GM23338 (cell line): ENCODE measurements around the gene CFAP74. TPM values are rescaled to one million over a fixed set of nuclear protein-coding genes. Genes with fewer than 3 reads are reported as not detected.

Experiments used
- ATAC-seq: fragments of 200-7000 bp; cut with Tn5 transposase; 3 replicates; pipeline ENCODE4 v1.9.1; 2020
- DNase-seq: peaks from one replicate; pipeline ENCODE4 v3.0.0-alpha.2; 2015; ENCODE audit warnings: low spot score
- H2AFZ ChIP-seq: fragments of 200-600 bp; sonication (generic); 2 replicates; pipeline ENCODE4 v1.8.0; 2016; ENCODE audit warnings: antibody characterized with exemption, mild to moderate bottlenecking, moderate library complexity
- H3F3A ChIP-seq: fragments of 200-600 bp; sonication (generic); replicated peaks from 2 replicates; pipeline ENCODE4 v1.8.0; 2017; ENCODE audit warnings: antibody characterized with exemption, mixed run types, low read depth
- H3K27ac ChIP-seq: fragments of 200-600 bp; sonication (generic); 2 replicates; pipeline ENCODE4 v1.6.1; 2016; ENCODE audit warnings: low read depth
- H3K27me3 ChIP-seq: fragments of 200-600 bp; sonication (generic); 2 replicates; pipeline ENCODE4 v1.8.0; 2016; ENCODE audit warnings: mild to moderate bottlenecking, mixed run types, moderate library complexity; ENCODE audit not compliant: insufficient read depth
- H3K36me3 ChIP-seq: fragments of 200-600 bp; sonication (generic); 2 replicates; pipeline ENCODE4 v1.8.0; 2016; ENCODE audit warnings: mild to moderate bottlenecking; ENCODE audit not compliant: insufficient read depth
- H3K4me1 ChIP-seq: fragments of 200-600 bp; sonication (generic); 2 replicates; pipeline ENCODE4 v1.8.0; 2016; ENCODE audit warnings: mild to moderate bottlenecking, moderate library complexity; ENCODE audit not compliant: insufficient read depth
- H3K4me2 ChIP-seq: fragments of 200-600 bp; sonication (generic); 2 replicates; pipeline ENCODE4 v1.7.1; 2017; ENCODE audit warnings: mixed run types
- H3K4me3 ChIP-seq: fragments of 200-600 bp; sonication (generic); 2 replicates; pipeline ENCODE4 v1.6.1; 2016; ENCODE audit warnings: mixed run types
- H3K79me2 ChIP-seq: fragments of 200-600 bp; sonication (generic); replicated peaks from 2 replicates; pipeline ENCODE4 v1.8.0; 2017; ENCODE audit warnings: mild to moderate bottlenecking; ENCODE audit not compliant: insufficient read depth
- H3K9me2 ChIP-seq: fragments of 200-600 bp; sonication (generic); 2 replicates; pipeline ENCODE4 v1.8.0; 2017; ENCODE audit not compliant: insufficient read depth
- H4K20me1 ChIP-seq: fragments of 200-600 bp; sonication (generic); replicated peaks from 2 replicates; pipeline ENCODE4 v1.8.0; 2017; ENCODE audit warnings: mild to moderate bottlenecking; ENCODE audit not compliant: insufficient read depth
- H3K27ac Mint-ChIP-seq: 2 replicates; pipeline ENCODE4 v1.8.0; 2020; ENCODE audit warnings: inconsistent platforms, mild to moderate bottlenecking, moderate library complexity, mixed read lengths
- H3K27me3 Mint-ChIP-seq: 3 replicates; pipeline ENCODE4 v1.8.0; 2022; ENCODE audit warnings: low read depth, mild to moderate bottlenecking, moderate library complexity, mixed read lengths, inconsistent platforms; ENCODE audit not compliant: insufficient read depth, poor library complexity
- H3K36me3 Mint-ChIP-seq: 3 replicates; pipeline ENCODE4 v1.8.0; 2021; ENCODE audit warnings: low read depth, mild to moderate bottlenecking, inconsistent platforms, moderate library complexity, mixed read lengths
- H3K4me1 Mint-ChIP-seq: 3 replicates; pipeline ENCODE4 v1.8.0; 2020; ENCODE audit warnings: mild to moderate bottlenecking, inconsistent platforms, mixed read lengths
- H3K4me3 Mint-ChIP-seq: 3 replicates; pipeline ENCODE4 v1.8.0; 2021; ENCODE audit warnings: moderate library complexity, mild to moderate bottlenecking, inconsistent platforms, mixed read lengths
- H3K9me3 Mint-ChIP-seq: 3 replicates; pipeline ENCODE4 v1.8.0; 2020; ENCODE audit warnings: moderate library complexity, mild to moderate bottlenecking, inconsistent platforms, mixed read lengths
- CREB1 ChIP-seq: fragments of 250-450 bp; sonication (Bioruptor Pico); IDR thresholded peaks from 2 replicates; pipeline ENCODE4 v1.5.0; 2020; ENCODE audit warnings: low read depth, mild to moderate bottlenecking, moderate library complexity
- EZH2 ChIP-seq: fragments of 200-600 bp; sonication (generic); IDR thresholded peaks from one replicate; pipeline ENCODE4 v1.8.0; 2017; ENCODE audit warnings: antibody characterized with exemption, mild to moderate bottlenecking, low read depth; ENCODE audit not compliant: unreplicated experiment
- EZH2phosphoT487 ChIP-seq: fragments of 200-600 bp; sonication (generic); IDR thresholded peaks from one replicate; pipeline ENCODE4 v1.8.1; 2018; ENCODE audit warnings: antibody characterized with exemption; ENCODE audit not compliant: unreplicated experiment
- NANOG ChIP-seq: IDR thresholded peaks from 2 replicates; pipeline ENCODE4 v1.6.1; 2016; ENCODE audit warnings: antibody characterized with exemption, borderline replicate concordance
- POLR2AphosphoS5 ChIP-seq: IDR thresholded peaks from 2 replicates; pipeline ENCODE4 v1.6.1; 2016; ENCODE audit warnings: antibody characterized with exemption, low read depth
- STAT1 ChIP-seq: IDR thresholded peaks from one replicate; pipeline ENCODE4 v1.6.1; 2016; ENCODE audit warnings: antibody characterized with exemption; ENCODE audit not compliant: unreplicated experiment
- ZNF331 ChIP-seq: fragments of 250-450 bp; sonication (Bioruptor Pico); IDR thresholded peaks from 2 replicates; pipeline ENCODE4 v1.5.0; 2020; ENCODE audit warnings: low read depth, mild to moderate bottlenecking, moderate library complexity
- polyA plus RNA-seq: library from polyadenylated mRNA; unstranded; fragments of >200 nt; fragmentation: Nextera tagmentation; extraction: Ambion mirVana; gene quantifications from 2 replicates; pipeline ENCODE4 v1.2.1, GENCODE V29; 2016
- total RNA-seq: library from RNA; depleted of rRNA; stranded (reverse); fragments of >200 nt; shearing (Covaris generic); gene quantifications from 2 replicates; pipeline ENCODE4 v1.2.3, GENCODE V29; 2014
- TF ChIP-seq, protein P1 (sequence below): fragments of 250-450 bp; sonication (Bioruptor Pico); IDR thresholded peaks from 2 replicates; pipeline ENCODE4 v1.5.0; 2020; ENCODE audit warnings: mild to moderate bottlenecking, moderate library complexity
- TF ChIP-seq, protein P2 (sequence below), 2 experiments: fragments of 200-600 bp in 1 of 2; sonication (generic) in 1 of 2; conservative IDR thresholded peaks; 2 replicates each; pipeline versions ENCODE4 v1.5.1 to v1.6.1; 2016 to 2017; ENCODE audit warnings: antibody characterized with exemption in 2 of 2, low read depth in 2 of 2, mild to moderate bottlenecking in 2 of 2, moderate library complexity in 1 of 2

The CFAP74 gene
- total and polyA plus RNA-seq, 2 experiments from 2014 or later: 0.21 TPM; not detected in 1

DNA sequence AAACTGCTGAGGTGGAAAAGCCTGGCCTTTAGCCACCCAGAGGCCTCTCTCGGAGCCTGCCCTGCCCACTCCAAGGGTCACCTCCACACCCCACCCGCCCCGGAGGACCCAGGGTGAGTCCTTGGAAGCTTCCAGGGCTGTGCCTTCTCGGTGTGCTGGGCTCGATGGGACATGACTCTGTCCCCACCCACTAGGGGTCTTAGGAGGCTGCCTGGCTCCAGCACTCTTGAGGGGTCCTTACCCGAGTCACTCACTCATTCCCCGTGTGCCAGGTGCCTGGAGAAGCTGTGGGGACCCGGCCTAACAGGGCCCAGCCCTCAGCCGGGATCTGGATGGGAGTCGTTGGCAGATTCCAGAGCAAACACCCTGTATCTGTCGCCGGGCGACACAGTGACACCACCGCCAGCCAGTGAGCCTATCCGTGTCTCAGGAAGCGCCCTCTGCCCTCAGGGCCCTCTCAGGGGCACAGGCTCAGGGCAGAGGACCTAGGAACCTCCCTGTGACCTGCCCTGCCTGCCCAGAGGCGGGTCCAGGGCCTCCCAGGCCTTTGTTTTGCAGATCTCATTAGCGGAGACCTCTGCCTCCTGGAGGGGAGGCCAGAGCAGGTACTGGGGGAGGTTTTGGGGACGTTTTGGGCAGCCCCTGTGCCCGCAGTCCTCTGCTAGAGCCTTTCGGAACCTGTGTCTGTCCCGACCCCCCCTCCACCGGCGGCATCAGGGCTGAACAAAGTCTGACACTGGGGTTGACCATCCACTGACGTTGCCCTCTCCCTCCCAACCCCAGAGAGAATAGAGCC, 43.6 kb upstream of the CFAP74 start:
- H3K36me3 ChIP-seq: no peaks in the 10 kb centered on the region
- TF ChIP-seq NANOG: no peak
- H2AFZ ChIP-seq: peak overlapping the region; percentile 90
- DNase-seq (peak; percentile 33), ATAC-seq (peak; percentile 8)
- no peak overlapping the region for H3K27ac ChIP-seq
- peaks cover 13% of the 10 kb centered on the region for H4K20me1 ChIP-seq
- peaks cover 29% of the 10 kb centered on the region for H3K27me3 Mint-ChIP-seq
- H3K9me3 Mint-ChIP-seq: no peaks in the 10 kb centered on the region; the same call in 2 of the 3 replicates
- H3K79me2 ChIP-seq: peaks cover 12% of the 10 kb centered on the region
- H3K27ac Mint-ChIP-seq: no peak overlapping the region
- H3K4me2 ChIP-seq: peak overlapping the region; percentile 73
- H3F3A ChIP-seq: peaks cover 18% of the 10 kb centered on the region
- peak overlapping the region; percentile 26; the same call in 1 of the 2 replicates for H3K4me3 ChIP-seq
- no peaks in the 10 kb centered on the region for H3K9me2 ChIP-seq
- H3K36me3 Mint-ChIP-seq: peaks cover 2% of the 10 kb centered on the region; the same call in 1 of the 3 replicates
- peaks cover 19% of the 10 kb centered on the region for H3K4me1 Mint-ChIP-seq
- H3K27me3 ChIP-seq: no peaks in the 10 kb centered on the region
- H3K4me1 ChIP-seq: peaks cover 25% of the 10 kb centered on the region; the same call in 1 of the 2 replicates
- peak overlapping the region; percentile 52; the same call in 2 of the 3 replicates for H3K4me3 Mint-ChIP-seq

DNA sequence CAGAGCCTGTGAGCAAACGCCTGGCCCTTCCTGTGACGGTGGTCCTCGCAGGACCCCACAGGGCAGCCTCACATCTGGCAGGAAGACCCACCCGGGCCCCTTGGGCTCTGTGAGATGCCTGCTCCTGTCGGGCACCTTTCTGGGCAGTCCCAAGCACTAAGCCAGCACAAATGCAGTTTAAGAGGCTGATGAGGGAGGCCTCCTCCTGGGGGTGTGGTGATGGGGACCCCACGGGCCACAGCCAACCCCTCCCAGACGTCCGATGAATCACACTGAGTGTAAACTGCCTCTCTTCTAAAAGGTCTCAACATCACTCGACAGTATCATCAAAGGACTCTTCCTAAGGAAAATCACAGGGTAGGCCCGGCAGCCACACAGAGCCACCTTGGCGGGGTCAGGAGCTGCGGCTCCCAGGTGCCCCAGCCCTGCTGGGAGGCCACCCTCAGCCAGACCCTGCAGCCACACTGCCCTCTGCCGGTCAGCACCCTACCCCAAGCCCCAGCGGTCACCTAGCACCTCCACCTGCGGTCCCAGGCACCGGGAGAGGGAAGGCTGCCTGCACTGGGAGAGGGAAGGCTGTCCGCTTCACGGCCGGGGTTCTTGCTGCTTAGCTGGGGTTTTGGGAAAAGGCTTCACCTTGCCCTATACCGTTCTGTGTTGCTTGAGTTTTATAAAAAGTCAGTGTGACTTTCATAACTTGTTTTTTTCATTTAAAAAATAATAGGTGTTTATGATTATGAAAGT, 42.8 kb upstream of the CFAP74 start:
- no peaks in the 10 kb centered on the region for H3K27me3 ChIP-seq
- ATAC-seq: peak; percentile 57
- TF ChIP-seq ZNF331 (CRISPR knock-in tag) (no peak), NANOG (no peak), EZH2 (no peak), CREB1 (no peak), STAT1 (no peak), POLR2AphosphoS5 (no peak), EZH2phosphoT487 (no peak)
- TF ChIP-seq, protein P1, sequence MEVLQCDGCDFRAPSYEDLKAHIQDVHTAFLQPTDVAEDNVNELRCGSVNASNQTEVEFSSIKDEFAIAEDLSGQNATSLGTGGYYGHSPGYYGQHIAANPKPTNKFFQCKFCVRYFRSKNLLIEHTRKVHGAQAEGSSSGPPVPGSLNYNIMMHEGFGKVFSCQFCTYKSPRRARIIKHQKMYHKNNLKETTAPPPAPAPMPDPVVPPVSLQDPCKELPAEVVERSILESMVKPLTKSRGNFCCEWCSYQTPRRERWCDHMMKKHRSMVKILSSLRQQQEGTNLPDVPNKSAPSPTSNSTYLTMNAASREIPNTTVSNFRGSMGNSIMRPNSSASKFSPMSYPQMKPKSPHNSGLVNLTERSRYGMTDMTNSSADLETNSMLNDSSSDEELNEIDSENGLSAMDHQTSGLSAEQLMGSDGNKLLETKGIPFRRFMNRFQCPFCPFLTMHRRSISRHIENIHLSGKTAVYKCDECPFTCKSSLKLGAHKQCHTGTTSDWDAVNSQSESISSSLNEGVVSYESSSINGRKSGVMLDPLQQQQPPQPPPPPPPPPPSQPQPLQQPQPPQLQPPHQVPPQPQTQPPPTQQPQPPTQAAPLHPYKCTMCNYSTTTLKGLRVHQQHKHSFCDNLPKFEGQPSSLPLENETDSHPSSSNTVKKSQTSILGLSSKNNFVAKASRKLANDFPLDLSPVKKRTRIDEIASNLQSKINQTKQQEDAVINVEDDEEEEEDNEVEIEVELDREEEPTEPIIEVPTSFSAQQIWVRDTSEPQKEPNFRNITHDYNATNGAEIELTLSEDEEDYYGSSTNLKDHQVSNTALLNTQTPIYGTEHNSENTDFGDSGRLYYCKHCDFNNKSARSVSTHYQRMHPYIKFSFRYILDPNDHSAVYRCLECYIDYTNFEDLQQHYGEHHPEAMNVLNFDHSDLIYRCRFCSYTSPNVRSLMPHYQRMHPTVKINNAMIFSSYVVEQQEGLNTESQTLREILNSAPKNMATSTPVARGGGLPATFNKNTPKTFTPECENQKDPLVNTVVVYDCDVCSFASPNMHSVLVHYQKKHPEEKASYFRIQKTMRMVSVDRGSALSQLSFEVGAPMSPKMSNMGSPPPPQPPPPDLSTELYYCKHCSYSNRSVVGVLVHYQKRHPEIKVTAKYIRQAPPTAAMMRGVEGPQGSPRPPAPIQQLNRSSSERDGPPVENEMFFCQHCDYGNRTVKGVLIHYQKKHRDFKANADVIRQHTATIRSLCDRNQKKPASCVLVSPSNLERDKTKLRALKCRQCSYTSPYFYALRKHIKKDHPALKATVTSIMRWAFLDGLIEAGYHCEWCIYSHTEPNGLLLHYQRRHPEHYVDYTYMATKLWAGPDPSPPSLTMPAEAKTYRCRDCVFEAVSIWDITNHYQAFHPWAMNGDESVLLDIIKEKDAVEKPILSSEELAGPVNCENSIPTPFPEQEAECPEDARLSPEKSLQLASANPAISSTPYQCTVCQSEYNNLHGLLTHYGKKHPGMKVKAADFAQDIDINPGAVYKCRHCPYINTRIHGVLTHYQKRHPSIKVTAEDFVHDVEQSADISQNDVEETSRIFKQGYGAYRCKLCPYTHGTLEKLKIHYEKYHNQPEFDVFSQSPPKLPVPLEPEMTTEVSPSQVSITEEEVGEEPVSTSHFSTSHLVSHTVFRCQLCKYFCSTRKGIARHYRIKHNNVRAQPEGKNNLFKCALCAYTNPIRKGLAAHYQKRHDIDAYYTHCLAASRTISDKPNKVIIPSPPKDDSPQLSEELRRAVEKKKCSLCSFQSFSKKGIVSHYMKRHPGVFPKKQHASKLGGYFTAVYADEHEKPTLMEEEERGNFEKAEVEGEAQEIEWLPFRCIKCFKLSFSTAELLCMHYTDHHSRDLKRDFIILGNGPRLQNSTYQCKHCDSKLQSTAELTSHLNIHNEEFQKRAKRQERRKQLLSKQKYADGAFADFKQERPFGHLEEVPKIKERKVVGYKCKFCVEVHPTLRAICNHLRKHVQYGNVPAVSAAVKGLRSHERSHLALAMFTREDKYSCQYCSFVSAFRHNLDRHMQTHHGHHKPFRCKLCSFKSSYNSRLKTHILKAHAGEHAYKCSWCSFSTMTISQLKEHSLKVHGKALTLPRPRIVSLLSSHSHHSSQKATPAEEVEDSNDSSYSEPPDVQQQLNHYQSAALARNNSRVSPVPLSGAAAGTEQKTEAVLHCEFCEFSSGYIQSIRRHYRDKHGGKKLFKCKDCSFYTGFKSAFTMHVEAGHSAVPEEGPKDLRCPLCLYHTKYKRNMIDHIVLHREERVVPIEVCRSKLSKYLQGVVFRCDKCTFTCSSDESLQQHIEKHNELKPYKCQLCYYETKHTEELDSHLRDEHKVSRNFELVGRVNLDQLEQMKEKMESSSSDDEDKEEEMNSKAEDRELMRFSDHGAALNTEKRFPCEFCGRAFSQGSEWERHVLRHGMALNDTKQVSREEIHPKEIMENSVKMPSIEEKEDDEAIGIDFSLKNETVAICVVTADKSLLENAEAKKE (CRISPR knock-in tag): no peak
- TF ChIP-seq, protein P2, sequence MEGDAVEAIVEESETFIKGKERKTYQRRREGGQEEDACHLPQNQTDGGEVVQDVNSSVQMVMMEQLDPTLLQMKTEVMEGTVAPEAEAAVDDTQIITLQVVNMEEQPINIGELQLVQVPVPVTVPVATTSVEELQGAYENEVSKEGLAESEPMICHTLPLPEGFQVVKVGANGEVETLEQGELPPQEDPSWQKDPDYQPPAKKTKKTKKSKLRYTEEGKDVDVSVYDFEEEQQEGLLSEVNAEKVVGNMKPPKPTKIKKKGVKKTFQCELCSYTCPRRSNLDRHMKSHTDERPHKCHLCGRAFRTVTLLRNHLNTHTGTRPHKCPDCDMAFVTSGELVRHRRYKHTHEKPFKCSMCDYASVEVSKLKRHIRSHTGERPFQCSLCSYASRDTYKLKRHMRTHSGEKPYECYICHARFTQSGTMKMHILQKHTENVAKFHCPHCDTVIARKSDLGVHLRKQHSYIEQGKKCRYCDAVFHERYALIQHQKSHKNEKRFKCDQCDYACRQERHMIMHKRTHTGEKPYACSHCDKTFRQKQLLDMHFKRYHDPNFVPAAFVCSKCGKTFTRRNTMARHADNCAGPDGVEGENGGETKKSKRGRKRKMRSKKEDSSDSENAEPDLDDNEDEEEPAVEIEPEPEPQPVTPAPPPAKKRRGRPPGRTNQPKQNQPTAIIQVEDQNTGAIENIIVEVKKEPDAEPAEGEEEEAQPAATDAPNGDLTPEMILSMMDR (conservative IDR thresholded peaks at IDR 0.05; ENCODE audit: low read depth in 2 of 2): peak; percentile 84 to 99
- Mint-ChIP-seq H3K27ac (no peak overlapping the region), H3K27me3 (peaks cover 27% of the 10 kb centered on the region), H3K36me3 (peaks cover 2% of the 10 kb centered on the region; the same call in 1 of the 3 replicates), H3K4me3 (no peak overlapping the region), H3K9me3 (no peaks in the 10 kb centered on the region; the same call in 2 of the 3 replicates), H3K4me1 (peaks cover 19% of the 10 kb centered on the region)
- H2AFZ ChIP-seq: no peak overlapping the region
- no peak overlapping the region for H3K27ac ChIP-seq
- H3K4me1 ChIP-seq: peaks cover 25% of the 10 kb centered on the region; the same call in 1 of the 2 replicates
- peaks cover 4% of the 10 kb centered on the region; the same call in 1 of the 2 replicates for H3K79me2 ChIP-seq
- H3K9me2 ChIP-seq: no peaks in the 10 kb centered on the region
- peak overlapping the region; percentile 73 for H3K4me2 ChIP-seq
- no peaks in the 10 kb centered on the region for H3K36me3 ChIP-seq
- H4K20me1 ChIP-seq: peaks cover 6% of the 10 kb centered on the region; the same call in 1 of the 2 replicates
- peaks cover 18% of the 10 kb centered on the region for H3F3A ChIP-seq
- DNase-seq: peak; percentile 92
- H3K4me3 ChIP-seq: peak overlapping the region; percentile 26; the same call in 1 of the 2 replicates
